GM18511 (cell line): Measurements from ENCODE around the gene SCGB1D1.
"Not testable (repeated sequence)": the region's sequence is repeated elsewhere in the genome, so short reads cannot be mapped to it uniquely, and the experiment has no call there.

Experiments used
- ATAC-seq: cut with Tn5 transposase; IDR thresholded peaks from one replicate; pipeline ENCODE4 v1.9.1; 2021; ENCODE audit warnings: mild to moderate bottlenecking, moderate library complexity; ENCODE audit not compliant: unreplicated experiment

SCGB1D1 gene

DNA sequence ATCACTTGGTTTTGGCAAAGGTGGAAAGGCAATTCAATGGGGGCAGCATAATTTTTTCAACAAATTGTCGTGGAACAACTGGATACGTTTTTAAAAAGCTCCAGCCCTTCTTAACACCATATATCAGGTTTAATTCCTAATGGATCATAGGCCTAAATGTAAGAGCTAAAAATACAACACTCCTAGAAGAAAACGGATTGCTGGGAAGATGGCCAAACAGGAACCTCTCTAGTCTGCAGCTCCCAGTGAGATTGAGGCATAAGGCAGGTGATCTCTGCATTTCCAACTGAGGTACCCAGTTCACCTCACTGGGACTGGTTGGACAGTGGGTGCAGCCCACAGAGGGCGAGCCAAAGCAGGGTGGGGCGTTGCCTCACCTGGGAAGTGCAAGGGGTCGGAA lies 32.4 kb upstream of the SCGB1D1 start:
- no peak for ATAC-seq

DNA sequence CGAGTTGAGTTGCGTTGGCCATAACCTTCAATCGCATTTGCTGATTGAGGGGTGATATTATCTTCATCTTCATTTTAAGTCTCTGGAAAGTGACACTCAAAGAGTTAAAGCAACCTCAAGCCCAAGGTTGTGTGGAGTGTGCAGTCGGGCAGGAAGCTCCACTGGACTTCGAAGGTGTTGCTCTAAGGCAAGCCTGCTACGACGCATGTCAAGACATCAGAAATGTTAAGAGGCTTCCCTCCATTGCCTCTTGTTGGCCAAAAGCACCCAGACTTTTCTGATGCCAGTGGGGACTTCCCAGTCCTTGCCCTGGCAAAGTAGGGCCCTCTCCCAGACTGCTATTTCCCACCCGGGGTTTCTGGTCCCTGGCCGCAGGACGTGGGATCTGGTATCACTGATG lies 23.6 kb upstream of the SCGB1D1 start:
- ATAC-seq = no peak

DNA sequence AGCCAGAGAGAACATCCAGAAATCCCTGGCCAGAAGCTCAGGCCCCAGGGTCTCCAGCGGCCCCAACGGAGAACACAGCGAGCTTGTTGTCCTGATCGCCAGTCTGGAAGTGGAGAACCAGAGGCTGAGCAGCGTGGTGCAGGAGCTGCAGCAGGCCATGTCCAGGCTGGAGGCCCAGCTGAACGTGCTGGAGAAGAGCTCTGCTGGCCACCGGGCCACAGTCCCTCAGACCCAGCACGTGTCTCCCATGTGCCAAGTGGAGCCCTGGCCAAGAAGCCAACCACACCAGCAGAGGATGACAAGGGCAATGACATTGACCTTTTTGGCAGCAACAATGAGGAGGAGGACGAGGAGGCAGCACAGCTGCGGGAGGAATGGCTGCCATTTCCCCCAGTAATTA lies 20.6 kb upstream of the SCGB1D1 start:
- no peak for ATAC-seq

DNA sequence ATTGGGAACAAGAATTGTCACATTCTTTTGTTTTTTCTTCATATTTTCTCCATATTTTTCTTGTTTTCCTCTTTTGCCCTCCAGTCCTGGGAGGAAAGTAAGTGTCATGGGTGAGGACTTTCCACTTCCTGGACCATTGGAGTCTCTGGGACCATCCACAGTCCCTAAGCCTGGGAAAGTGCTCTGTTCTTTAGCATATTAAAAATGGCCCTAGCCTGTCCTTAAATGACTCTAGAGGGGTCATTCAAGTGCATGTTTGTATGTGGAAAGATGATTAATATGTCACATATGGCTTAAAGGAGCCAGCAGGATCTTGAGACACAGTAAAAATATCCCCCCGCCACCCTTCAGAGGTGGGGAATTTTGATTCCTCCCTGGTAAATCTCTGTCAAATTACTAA lies 20.1 kb upstream of the SCGB1D1 start:
- no peak for ATAC-seq

DNA sequence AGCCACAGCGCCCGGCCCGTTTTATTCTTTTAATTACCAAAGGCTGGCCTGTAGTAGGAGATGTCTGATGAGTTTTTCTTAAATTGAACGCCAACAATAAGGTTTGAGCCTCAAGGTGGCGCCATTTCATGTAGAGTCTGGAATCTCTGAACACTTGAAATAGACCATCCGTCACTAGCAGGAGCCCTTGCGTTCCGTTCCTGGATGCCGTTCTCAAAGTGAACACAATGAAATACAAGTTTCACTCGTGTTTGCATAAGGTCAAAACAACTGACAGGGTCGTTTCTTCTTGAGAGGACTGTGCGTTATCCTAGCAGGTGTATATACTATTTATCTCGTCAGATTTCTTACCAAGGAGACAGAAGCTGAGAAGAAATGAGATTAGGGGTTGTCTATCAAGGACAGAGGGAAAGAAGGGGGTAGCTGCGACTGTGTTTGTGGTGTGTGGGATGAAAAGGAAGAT lies 18.7 kb upstream of the SCGB1D1 start:
- ATAC-seq = no peak

DNA sequence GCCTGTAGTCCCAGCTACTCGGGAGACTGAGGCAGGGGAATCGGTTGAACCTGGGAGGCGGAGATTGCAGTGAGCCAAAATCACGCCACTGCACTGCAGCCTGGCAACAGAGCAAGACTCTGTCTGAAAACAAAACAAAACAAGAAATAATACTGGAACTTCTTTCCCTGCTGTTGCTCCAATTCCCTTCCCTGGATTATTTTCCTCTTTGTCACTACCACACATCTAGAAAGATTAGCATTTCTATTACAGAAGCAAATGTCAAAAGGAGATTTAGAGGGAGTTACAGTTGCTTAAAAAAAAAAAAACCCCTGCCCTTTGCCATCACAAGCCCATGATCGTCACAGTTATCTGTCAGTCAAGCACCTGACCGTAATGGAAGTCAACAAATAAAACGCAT lies 17.7 kb upstream of the SCGB1D1 start:
- no peak for ATAC-seq

DNA sequence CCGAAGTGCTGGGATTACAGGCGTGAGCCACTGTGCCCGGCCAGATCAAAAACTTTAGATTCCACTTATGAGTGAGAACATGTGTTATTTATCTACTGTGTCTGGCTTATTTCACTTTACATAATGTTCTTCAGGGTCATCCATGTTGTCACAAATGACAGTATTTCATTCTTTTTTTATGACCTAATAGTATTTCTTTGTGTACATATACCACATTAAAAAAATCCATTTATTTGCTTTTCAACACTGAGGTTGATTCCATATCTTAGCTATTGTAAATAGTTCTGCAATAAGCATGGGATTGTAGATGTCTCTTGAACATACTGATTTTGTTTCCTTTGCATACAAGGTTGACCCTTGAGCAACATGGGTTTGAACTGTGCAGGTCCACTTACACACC lies 13.2 kb upstream of the SCGB1D1 start:
- ATAC-seq = no peak

DNA sequence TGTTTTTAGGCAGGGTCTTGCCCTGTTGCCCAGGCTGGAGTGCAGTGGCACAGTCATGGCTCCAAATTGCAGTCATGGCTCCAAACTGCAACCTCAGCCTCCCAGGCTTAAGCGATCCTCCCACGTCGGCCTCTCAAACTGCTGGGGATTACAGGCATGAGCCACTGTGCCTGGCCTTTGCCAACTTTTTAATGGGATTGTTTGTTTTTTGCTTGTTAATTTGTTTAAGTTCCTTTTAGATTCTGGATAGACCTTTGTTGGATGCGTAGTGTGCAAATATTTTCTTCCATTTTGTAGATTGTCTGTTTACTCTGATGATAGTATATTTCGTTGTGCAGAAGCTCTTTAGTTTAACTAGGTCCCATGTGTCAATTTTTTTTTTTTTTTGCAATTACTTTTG lies 10.0 kb upstream of the SCGB1D1 start:
- no peak for ATAC-seq

DNA sequence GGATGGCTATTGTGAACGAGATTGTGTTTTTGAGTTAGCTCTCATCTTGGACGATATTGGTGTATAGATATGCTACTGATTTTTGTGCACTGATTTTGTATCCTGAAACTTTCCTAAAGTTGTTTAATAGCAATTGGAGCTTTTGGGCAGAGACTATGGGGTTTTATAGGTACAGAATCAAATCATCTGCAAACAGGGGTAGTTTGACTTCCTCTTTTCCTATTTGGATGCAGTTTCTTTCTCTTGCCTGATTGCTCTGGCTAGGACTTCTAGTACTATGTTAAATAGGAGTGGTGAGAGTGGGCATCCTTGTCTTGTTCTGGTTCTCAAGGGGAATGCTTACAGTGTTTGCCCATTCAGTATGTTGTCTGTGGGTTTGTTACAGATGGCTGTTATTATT lies 8.9 kb upstream of the SCGB1D1 start:
- no peak for ATAC-seq

DNA sequence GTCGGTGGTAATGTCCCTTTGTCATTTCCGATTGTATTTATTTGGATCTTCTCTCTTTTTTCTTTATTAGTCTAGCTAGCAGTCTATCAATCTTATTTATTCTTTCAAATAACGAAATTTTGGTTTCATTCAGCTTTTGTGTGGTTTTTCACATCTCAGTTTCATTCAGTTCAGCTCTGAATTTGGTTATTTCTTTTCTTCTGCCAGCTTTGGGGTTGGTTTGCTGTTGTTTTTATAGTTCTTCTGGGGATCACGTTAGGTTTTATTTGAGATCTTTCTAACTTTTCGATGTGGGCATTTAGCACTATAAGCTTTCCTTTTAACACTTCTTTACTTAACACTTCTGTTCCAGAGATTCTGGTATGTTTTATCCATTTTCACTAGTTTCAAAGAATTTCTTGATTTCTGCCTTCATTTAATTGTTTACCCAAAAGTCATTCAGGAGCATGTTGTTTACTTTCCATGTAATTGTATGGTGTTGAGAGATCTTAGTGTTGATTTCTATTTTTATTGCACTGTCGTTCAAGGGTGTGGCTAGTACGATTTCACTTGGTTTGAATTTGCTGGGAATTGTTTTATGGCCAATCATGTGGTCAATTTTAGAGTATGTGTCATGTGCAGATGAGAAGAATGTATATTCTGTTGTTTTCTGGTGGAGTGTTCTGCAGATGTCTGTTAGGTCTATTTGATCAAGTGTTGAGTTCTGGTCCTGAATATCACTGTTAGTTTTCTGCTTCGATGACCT lies 7.7 kb upstream of the SCGB1D1 start:
- no peak for ATAC-seq

DNA sequence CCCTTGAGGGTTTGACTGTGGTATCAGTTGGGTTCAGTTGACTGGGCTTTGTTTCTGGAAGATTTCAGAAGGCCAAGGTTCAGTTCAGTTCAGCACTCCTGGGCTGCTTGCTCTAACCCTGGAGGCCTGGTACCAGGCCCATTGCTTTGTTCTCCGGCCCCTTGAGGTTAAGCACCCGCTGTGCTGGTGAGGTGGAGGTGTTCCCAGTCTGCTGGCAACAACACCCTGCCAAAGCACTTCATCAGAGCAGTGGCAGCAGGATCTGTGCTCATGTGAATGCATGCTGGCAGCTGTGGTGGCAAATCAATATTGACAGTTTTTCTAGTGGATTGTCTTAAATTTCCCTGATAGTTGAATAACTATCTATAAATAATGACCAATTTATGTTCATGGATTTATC lies 3.8 kb upstream of the SCGB1D1 start:
- no peak for ATAC-seq

DNA sequence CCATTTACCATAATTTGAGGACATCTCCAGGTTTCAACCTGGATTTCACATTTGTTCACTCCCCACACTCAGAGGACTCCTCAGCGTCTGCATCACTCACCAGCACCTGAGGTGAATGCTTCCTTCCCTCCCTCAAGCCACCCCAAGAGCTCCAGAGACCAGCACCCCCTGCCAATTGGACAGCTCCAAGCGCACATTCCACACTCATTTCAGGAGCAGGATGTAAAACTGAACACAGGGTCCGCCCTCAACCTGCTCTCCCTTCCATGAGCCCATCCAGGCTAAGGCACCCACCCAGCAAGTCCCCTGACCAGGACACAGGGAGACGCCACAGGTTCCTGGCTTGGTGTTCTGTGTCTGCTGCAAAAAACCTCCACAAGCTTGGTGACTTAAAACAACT lies 3.9 kb downstream of the SCGB1D1 start:
- no peak for ATAC-seq

DNA sequence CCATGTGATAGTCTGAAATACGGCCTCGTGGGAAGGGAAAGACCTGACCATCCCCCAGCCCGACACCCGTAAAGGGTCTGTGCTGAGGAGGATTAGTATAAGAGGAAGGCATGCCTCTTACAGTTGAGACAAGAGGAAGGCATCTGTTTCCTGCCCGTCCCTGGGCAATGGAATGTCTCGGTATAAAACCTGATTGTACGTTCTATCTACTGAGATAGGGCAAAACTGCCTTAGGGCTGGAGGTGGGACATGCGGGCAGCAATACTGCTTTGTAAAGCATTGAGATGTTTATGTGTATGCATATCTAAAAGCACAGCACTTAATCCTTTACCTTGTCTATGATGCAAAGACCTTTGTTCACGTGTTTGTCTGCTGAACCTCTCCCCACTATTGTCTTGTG lies 5.0 kb downstream of the SCGB1D1 start:
- ATAC-seq = not testable (repeated sequence)

DNA sequence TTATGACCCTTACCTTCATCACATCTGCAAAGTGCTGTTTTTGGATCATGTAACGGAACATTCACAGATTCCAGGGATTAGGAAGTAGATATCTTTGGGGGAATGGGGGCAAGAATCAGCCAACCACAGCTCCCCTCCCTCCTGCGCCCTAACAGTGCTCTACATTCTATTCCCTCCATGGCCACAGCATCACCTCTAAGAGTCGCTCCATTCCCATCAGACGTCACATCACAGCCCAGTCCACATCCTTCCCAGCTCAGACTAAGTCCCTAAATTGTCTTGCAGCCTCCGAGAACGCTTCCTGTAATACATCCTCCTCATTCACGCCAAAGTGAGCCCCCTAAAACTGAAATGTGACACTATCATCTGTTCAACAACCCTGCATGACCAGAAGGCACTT lies 5.9 kb downstream of the SCGB1D1 start:
- no peak for ATAC-seq

DNA sequence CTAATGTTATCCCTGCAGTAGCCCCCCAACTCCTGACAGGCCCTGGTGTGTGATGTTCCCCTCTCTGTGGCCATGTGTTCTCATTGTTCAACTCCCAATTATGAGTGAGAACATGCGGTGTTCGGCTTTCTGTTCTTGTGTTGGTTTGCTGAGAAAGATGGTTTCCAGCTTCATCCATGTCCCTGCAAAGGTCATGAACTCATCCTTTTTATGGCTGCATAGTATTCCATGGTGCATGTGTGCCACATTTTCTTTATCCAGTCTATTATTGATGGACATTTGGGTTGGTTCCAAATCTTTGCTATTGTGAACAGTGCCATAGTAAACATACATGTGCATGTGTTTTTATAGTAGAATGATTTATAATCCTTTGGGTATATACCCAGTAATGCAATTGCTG lies 7.4 kb downstream of the SCGB1D1 start:
- not testable (repeated sequence) for ATAC-seq

DNA sequence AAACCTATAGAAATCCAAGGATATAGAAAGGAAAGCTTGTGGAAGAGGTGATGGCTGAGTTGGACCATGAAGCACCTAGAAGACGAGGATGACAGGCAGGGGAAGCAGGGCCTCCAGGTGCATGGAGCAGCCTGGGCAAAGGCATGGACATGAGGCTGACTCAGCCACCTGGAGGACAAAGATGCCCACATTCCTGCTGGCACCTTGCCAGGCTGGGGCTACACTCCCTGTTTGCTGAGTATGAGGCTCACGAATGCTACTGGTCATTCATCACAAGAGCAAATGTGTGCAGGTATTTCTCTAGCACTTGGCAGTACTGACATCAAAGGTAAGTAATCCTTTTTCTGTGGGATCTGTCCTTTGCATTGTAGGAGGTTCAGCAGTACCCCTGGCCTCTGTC lies 11.4 kb downstream of the SCGB1D1 start:
- ATAC-seq = no peak

DNA sequence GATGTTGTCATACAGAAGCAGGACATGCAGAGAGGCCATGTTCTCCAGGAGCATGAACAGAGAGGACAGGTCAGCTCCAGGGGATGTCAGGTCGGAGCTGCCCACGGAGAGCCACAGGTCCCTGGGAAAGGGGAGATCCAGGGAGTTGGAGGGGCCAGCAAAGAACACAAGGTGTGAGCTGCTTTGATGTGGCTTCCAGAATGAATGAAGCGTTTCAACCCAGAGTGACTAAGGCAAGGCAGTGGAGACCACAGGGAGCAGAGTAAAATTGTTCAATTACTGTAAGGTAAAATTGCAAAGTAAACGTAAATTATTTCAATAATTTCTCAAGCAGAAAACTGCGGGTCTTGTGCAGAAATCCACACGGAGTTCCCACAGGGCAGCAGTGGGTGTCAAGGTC lies 12.9 kb downstream of the SCGB1D1 start:
- no peak for ATAC-seq

DNA sequence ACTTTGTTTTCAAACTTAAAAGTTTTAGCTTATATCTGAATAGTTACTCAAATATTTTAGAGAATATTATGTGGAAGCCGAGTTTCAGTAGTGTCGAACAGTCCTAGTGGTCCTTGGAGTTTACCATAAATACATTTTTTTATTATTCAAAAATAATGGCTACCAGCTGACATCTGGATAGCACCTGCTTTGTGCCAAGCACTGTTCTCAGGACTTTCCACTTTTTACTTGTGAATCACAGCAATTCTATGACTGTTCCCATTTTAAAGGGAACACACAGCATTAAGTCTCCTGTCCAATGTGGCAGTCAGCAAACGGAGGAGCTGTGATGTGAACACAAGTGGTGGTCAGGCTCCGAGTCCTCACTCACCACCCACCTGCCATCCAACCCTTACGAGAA lies 14.4 kb downstream of the SCGB1D1 start:
- ATAC-seq = no peak

DNA sequence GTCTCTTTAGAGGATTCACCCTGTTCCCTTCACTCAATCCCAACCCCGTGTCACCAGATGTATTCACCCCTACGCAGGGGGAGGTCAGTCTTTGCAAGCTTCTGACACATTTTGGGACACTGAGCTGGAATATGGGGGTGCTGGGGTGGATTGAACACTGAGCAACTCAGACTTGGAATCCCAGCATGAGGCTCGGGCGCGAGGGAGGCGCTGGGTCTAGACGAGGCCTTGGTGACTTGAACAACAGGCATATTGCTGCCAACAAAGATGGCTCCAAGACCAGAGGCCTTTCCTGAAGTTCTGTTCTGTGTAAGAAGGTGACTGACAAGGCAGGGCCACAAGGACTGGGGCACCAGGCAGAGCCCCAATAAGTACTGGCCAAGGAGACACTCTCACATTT lies 15.4 kb downstream of the SCGB1D1 start:
- ATAC-seq = no peak

DNA sequence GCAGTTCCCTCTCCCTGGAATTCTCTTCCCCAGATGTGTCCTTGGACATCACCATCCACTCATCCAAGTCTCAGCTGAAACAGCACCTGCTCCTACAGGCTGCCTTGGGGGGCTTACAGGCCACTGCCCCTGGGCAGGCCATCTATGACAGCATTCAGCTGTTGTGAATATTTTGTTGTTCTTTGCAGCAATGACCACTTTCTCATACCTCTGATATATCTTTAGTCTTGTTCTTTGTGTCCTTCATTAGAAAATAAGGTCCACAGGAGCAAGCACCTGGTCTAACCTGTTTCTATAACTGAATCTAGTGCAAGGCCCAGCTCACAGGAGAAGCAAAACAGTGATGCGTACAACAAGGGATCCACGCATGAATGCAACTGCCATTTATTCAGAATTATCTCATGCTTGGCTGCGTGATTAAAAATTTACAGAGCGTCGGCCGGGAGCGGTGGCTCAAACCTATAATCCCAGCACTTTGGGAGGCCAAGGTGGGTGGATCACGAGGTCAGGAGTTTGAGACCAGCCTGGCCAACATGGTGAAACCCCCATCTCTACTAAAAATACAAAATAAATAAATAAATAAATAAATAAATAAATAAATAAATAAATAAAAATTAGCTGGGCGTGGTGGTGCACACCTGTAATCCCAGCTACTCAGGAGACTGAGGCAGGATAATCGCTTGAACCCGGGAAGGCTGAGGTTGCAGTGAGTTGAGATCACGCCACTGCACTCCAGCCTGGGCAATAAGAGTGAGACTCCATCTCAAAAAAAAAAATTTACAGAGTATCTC lies 16.5 kb downstream of the SCGB1D1 start:
- not testable (repeated sequence) for ATAC-seq

DNA sequence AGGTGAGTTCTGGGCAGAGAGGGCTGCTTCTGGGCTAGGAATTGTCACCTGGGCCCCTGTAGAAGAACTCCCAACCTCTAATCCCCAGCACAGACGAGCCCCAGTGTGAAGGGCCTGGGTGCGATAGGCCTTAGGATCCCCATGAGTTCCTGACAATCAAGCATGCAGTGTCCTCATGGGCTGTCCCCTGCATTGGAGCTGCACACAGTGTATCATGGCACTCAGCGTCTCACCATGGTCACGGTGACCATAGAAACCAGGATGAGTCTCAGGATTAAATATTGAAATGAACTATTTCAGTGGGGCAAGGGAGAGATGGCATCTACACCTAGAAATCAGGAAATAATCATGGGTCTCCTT lies 18.7 kb downstream of the SCGB1D1 start:
- no peak for ATAC-seq

DNA sequence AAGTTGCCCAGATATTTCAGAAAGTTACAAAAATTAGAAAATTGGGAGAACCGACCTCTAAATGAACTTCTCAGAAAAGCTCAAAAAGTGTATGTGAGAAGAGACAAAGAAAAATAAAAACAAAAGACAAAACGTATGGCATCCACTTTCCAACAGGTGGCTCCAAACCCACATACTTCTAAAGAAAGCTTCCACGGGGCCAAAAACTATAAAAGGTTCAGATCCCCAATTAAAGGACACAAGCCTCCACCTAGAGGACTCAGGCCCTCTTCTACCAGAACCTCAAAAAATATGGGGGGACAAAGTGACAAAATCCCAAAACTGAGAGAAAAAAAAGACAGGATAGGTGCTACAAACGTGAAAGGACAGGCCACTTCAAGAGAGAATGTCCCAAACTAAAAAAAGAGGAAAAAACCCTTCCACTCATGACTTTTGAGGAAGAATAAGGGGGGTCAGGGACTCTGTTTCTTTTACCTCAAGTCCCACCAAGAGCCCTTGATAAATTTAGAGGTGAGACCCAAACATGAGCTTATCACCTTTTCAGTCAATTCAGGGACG lies 27.3 kb downstream of the SCGB1D1 start:
- ATAC-seq = no peak
